Ramos (cell line): ENCODE results near the gene PECR.

ENCODE experiments used
- in situ Hi-C: fragments of 300-500 bp; cut with MboI; formaldehyde crosslinking; loops from one replicate; pipeline ENCODE4 v1.14.3; 2022; ENCODE audit warnings: low sequenced_read_pairs; ENCODE audit not compliant: unreplicated experiment

PECR gene

DNA sequence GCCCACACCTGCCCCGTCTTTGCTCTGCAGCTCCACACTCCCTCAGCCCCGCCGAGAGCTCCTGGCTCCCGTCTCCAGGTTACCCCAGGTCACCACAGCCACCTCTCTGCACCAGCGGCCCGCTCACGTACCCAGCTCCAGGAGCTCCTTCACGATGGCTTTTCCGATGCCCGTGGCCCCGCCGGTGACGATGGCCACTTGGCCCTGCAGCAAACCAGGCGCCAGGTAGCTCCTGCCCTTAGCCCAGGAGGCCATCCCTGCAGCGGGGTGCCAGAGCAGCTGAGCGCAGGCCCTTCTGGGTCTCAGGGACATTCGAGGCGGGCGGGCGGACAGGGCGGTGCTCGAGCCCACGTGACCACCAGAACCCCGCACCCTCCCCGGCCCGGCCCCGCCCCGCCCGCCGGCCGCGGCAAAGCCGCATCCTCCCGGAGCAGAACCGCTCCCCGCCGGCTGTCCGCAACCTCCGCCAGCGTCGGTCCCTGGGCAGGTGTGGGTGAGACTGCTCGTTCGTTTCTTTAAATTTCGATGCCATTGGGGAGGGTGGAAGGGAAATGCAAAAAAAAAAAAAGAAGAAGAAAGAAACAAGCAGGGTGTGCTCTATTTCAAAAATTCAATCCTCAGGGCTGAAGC, at the start of gene PECR, which contains the start of gene TMEM169:
TSS of gene PECR (minus strand) at position 323 of the 630 bp plus-strand sequence. CDS start at position 255, 68 bp downstream.
TSS of gene TMEM169 (plus strand) at position 433 of the 630 bp plus-strand sequence. CDS start 14,045 bp downstream, outside the sequence.
- in situ Hi-C loops, result no loop called here

GRCh38 chr2:216130346-216130971, 48.9 kb upstream of the PECR start:
- in situ Hi-C loops, result loop anchor here (25.0 kb wide), 1 partner anchor 793 kb away; no protein-coding TSS in a partner anchor

DNA sequence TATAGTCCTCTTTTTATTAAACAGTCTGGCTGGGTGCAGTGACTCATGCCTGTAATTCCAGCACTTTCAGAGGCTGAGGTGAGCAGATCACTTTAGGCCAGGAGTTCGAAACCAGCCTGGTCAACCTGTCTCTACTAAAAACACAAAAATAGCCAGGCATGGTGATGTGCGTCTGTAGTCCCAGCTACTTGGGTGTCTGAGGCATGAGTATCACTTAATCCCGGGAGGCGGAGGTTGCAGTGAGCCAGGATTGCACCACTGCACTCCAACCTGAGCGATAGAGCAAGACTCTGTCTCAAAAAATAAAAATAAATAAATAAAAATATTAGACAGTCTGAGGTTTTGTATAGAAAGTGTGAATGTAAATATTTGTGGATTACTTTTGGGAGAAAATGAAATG, 45.3 kb upstream of the PECR start:
- in situ Hi-C loops, result loop anchor here (25.0 kb wide), 1 partner anchor 790 kb away; no protein-coding TSS in a partner anchor

DNA sequence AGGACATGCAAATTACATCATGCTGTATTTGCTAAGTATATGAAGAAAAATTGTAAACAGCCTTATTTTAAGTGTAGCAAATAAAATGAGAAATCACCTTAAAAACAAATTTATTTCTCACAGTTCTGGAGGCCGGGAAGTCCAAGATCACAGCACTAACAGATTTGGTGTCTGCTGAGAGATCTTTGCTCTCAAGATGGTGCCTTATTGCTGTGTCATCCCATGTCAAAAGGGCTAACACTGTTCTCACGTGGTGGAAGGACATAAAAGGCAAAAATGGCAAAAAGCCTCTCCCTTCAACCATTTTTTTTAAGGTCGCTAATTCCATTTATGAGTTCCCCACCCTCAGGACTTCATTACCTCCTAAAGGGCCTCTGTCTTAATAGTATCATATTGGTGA, 39.6 kb upstream of the PECR start:
- in situ Hi-C loops, result no loop called here

DNA sequence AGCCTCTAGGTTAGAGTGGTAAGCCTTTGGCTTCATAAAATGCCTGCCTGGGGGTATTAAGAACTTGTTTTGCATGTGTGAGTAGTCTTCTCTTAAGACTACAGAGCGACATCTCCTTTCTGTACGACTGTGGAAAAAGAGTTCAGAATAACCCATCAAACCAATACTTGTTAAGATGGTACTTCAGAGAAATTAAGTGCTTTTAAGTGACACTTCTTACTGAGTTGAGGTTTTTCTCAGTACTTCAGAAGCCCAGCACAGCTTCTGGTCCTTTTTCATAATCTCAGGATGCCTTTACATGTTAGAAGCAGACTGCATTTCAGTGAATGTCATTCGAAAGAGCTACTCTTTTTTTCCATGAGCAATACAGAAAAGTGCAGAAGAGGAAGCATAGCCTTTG, 38.4 kb upstream of the PECR start:
- in situ Hi-C loops, result no loop called here

DNA sequence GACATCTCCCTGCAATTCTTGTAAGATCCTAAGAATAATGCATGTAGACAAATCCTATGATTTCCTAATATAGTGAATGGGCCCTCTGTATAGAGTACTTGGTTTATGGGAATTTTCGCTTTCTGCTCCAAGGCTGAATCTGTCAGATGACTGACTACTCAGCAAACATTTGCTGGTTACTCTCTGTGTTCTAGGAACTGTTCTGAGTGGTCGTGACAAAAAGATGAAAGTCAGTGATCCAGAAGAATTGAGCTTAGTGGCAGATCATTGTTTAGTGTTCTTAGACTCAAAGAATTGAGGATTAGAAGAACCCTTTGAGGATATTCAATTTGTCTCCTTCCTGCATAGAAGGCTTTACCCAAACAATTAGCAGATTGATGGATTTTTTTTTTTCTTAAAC, 37.5 kb upstream of the PECR start:
- in situ Hi-C loops, result no loop called here

- in situ Hi-C loops, result no loop called here
Measured at GRCh38 chr2:216118474-216118873, 36.9 kb upstream of the PECR start.

DNA sequence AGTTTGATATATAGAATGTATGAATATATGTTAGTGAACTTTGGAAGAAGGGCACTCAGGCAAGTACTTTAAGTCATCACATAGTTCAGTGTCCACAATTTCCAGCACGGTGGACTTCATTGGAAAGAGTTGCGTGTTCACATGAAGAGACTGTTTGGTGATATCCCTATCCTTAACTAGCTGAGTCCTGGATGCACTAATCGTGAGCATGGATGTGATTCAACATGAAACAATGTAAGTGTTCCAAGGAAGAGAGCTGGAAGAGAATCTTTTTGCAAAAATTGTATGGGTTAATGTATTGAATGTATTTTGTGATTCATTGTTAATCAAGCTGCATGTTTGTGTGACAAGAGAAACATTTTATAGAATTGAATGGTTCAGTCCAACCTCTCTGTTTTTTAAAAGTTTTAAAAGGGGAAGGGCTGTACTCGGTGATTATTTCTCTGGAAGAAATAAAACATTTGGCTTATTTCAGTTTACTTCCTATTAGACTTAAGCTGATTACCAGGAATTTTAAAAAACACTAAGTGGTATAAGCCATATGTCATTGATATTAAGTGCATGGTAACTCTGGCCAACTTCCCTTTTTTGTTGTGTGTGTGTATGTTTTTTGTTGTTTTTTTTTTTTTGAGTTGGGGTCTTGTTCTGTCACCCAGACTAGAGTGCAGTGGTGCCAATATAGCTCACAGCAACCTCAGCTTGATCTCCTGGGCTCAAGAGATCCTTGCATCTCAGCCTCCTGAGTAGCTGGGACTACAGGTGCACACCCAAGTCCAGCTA, 36.1 kb upstream of the PECR start:
- in situ Hi-C loops, result no loop called here

GRCh38 chr2:216116418-216116817, 34.8 kb upstream of the PECR start:
- in situ Hi-C loops, result no loop called here

- in situ Hi-C loops, result no loop called here
Measured at GRCh38 chr2:216114714-216115531, 33.3 kb upstream of the PECR start.

DNA sequence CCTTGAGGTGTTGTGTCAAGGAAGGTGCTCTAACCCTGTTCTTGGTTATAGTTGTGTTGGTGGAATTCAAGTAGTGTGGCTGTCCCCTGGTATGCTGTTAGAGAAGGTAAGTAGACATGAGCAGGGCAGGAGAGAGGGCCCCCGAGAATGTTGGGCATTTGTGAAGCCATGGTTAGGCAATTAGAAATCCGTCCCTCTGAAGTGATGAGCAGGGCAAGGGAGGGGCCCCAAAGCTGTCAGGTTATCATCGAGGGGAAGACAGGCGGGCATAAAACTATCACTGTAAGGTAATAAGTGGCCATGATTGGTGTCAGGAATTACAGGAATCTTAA, 32.7 kb upstream of the PECR start:
- in situ Hi-C loops, result no loop called here

DNA sequence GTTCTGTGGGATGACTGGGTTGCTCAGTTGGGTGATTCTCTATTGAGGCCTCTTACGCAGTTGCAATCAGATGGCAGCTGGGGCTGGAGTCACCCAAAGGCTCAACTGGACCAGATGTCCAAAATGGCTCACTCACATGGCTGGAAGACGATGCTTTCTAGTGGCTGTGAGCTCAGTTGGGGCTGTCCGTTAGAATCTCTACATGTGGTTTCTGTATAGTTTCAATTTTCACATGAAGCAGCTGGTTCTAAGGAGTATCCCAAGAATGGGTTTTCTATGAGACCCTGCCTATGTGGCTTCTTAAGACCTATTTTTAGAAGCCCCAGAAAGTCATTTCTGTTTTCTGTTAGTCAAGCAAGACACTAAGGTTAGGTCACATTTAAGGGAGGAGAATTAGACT, 32.0 kb upstream of the PECR start:
- in situ Hi-C loops, result no loop called here

GRCh38 chr2:216112926-216113325, 31.3 kb upstream of the PECR start:
- in situ Hi-C loops, result no loop called here

DNA sequence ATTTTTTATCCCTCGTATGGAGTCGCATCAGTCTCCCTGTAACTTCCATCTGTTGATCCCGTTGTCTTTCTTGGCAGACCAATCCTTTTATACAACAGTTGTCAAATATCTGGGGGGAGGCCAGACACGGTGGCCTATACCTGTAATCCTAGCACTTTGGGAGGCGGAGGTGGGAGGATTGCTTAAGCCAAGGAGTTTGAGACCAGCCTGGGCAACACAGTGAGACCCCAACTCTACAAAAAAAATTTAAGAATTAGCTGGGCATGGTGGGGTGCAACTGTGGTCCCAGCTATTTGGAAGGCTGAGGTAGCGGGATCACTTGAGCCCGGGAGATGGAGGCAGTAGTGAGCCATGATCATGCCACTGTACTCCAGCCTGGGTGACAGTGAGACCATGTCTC, 29.5 kb upstream of the PECR start:
- in situ Hi-C loops, result no loop called here

DNA sequence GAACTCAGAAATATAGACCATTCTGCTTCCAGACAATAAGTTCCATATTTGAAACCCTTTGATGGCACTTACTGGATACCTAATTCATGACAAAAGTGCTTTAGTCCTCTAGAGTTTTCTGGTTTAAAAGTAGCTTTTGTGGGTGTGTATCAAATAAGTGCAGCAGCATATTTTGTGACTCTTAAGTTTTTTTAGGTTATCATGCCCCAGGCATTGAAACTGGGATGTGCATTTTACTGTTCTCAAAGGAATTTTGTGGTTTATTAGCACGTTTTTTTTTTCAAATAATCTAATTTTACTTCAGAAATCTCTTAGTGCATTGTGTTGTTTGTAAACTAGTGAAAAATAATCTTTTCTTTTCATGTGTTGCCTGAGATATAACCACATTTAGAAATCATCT, 29.0 kb upstream of the PECR start:
- in situ Hi-C loops, result no loop called here

GRCh38 chr2:216109962-216110614, 28.5 kb upstream of the PECR start:
- in situ Hi-C loops, result no loop called here

GRCh38 chr2:216108967-216109921, 27.6 kb upstream of the PECR start, which contains the start of gene XRCC5:
Gene XRCC5, plus strand, starts transcription at chr2:216109348. Its CDS starts 89 bp downstream, at chr2:216109437.
- in situ Hi-C loops, result no loop called here

- in situ Hi-C loops, result no loop called here
Measured at GRCh38 chr2:216108310-216108966, 26.8 kb upstream of the PECR start.
